NCI-H524 treated with DMSO at 0.1 percent for 48 hours (cell line): Measurements from ENCODE around the gene NUDT3.
A peak's percentile ranks its signal among the peaks of the same experiment; 100 is the strongest.
"Not testable (repeated sequence)": the region's sequence is repeated elsewhere in the genome, so short reads cannot be mapped to it uniquely, and the experiment has no call there.

Experiments
- DNase-seq: peaks from one replicate; lab custom pipeline; 2025; lab: John Stamatoyannopoulos, UW

The NUDT3 gene

GRCh38 chr6:34285448-34286164 lies 106.9 kb downstream of the NUDT3 start:
- no peak for DNase-seq

- DNase-seq, result peak; percentile 73
Observed at GRCh38 chr6:34284563-34285447, 107.7 kb downstream of the NUDT3 start.

GRCh38 chr6:34281702-34282334 lies 110.7 kb downstream of the NUDT3 start:
- no peak for DNase-seq

- DNase-seq, result no peak
Observed at GRCh38 chr6:34280216-34280615, 112.3 kb downstream of the NUDT3 start.

GRCh38 chr6:34278833-34279232 lies 113.6 kb downstream of the NUDT3 start:
- DNase-seq, result no peak

GRCh38 chr6:34277763-34278112 lies 114.7 kb downstream of the NUDT3 start:
- no peak for DNase-seq

- peak; percentile 42 for DNase-seq
Observed at GRCh38 chr6:34276881-34277762, 115.3 kb downstream of the NUDT3 start.

GRCh38 chr6:34276191-34276590 lies 116.3 kb downstream of the NUDT3 start:
- no peak for DNase-seq

- peak; percentile 3 for DNase-seq
Observed at GRCh38 chr6:34275128-34275804, 117.2 kb downstream of the NUDT3 start.

- no peak for DNase-seq
Observed at GRCh38 chr6:34274129-34274528, 118.3 kb downstream of the NUDT3 start.

GRCh38 chr6:34273242-34273805 lies 119.1 kb downstream of the NUDT3 start:
- no peak for DNase-seq

- DNase-seq, result no peak
Observed at GRCh38 chr6:34272013-34272926, 120.2 kb downstream of the NUDT3 start.

- DNase-seq, result not testable (repeated sequence)
Observed at GRCh38 chr6:34269658-34270341, 122.7 kb downstream of the NUDT3 start.

GRCh38 chr6:34269132-34269531 lies 123.3 kb downstream of the NUDT3 start:
- not testable (repeated sequence) for DNase-seq

GRCh38 chr6:34267746-34268145 lies 124.7 kb downstream of the NUDT3 start:
- no peak for DNase-seq

GRCh38 chr6:34263484-34263883 lies 129.0 kb downstream of the NUDT3 start:
- DNase-seq, result not testable (repeated sequence)

- no peak for DNase-seq
Observed at GRCh38 chr6:34260576-34261267, 131.7 kb downstream of the NUDT3 start.

GRCh38 chr6:34259529-34260069 lies 132.9 kb downstream of the NUDT3 start:
- DNase-seq, result no peak
